Measurements from ENCODE around the gene TMBIM6. TPM values are rescaled to one million over a fixed set of nuclear protein-coding genes. Genes with fewer than 3 reads are reported as not detected.

The TMBIM6 gene
- polyA plus RNA-seq, 2 of the 4 experiments (the other 2 are of a cell fraction): 331 to 1,255 TPM

GRCh38 chr12:49741882-49742620 lies 694 bp downstream of the TMBIM6 start (continued):
- TF ChIP-seq REST (IDR thresholded peaks at IDR 0.05) (no peak), SREBF2 (IDR thresholded peaks at IDR 0.05) (no peak), HES2 (IDR thresholded peaks at IDR 0.05) (no peak), HOXB5 (CRISPR knock-in tag; IDR thresholded peaks at IDR 0.05) (no peak), FOXS1 (CRISPR knock-in tag; IDR thresholded peaks at IDR 0.05) (no peak), KDM1A (IDR thresholded peaks at IDR 0.05; ENCODE audit: low read depth) (no peak)

GRCh38 chr12:49744363-49744885 lies 3.1 kb downstream of the TMBIM6 start:
- Histone ChIP-seq H3K4me2 (peak overlapping the region; percentile 86; the same call in 2 of the 3 replicates), H3K4me1 (peaks cover 18% of the 10 kb centered on the region), H3K4me3 (no peak overlapping the region), H3K27ac (no peak overlapping the region), H3K9me3 (no peaks in the 10 kb centered on the region)
- ATAC-seq: no peak
- FAIRE-seq: no peak
- WGBS (ENCODE audit: missing lambda C conversion rate): 90% methylated on average over 3 of the region's 3 CpGs
- DNase-seq (ENCODE audit: low read depth in 1 of 2, low spot score in 1 of 2): no peak
- ChIA-PET POLR2A (no interaction called here), CTCF (interaction anchor here (1.4 to 3.8 kb wide), 4 partner anchors 18 to 95 kb away, joined by 3 to 19 read pairs (median 8); no protein-coding TSS in a partner anchor)
- TF ChIP-seq RARB (CRISPR knock-in tag; IDR thresholded peaks at IDR 0.05) (0 out of 2 replicates have a peak, but pooled peaks have one; percentile 34), EHMT2 (IDR thresholded peaks at IDR 0.05; ENCODE audit: low read depth) (no peak)

GRCh38 chr12:49748306-49748705 lies 6.9 kb downstream of the TMBIM6 start:
- H3K4me2 ChIP-seq: no peak overlapping the region
- POLR2A ChIA-PET: interaction anchor here (0.6 kb wide), 1 partner anchor 77 kb away, joined by 3 read pairs; no protein-coding TSS in a partner anchor
- 87% methylated on average over 1 of the region's 1 CpG for WGBS (ENCODE audit: missing lambda C conversion rate)
- DNase-seq (ENCODE audit: low read depth in 1 of 2, low spot score in 1 of 2) (no peak), ATAC-seq (no peak), FAIRE-seq (no peak)
- CTCF ChIA-PET: interaction anchor here (0.6 to 3.8 kb wide), 9 partner anchors 9 to 389 kb away, joined by 3 to 17 read pairs (median 3); no protein-coding TSS in a partner anchor
- no peaks in the 10 kb centered on the region for H3K9me3 ChIP-seq
- H3K4me1 ChIP-seq: peaks cover 32% of the 10 kb centered on the region
- no peak for TF ChIP-seq SREBF2 (IDR thresholded peaks at IDR 0.05)
- no peak for TF ChIP-seq RNF2 (IDR thresholded peaks at IDR 0.05; ENCODE audit: borderline replicate concordance, low read depth)
- TF ChIP-seq SMC3 (IDR thresholded peaks at IDR 0.05): no peak
- TF ChIP-seq RARB (CRISPR knock-in tag; IDR thresholded peaks at IDR 0.05): no peak
- no peak for TF ChIP-seq EHF (CRISPR knock-in tag; IDR thresholded peaks at IDR 0.05)
- no peak for TF ChIP-seq CBX8 (IDR thresholded peaks at IDR 0.05)
- TF ChIP-seq CTCF (IDR thresholded peaks at IDR 0.05): no peak
- no peak for TF ChIP-seq JUN (IDR thresholded peaks at IDR 0.05)
- no peak for TF ChIP-seq NFE2L2 (conservative IDR thresholded peaks at IDR 0.05; ENCODE audit: low read length)
- TF ChIP-seq HES2 (IDR thresholded peaks at IDR 0.05): no peak
- no peak for TF ChIP-seq TFCP2L1 (CRISPR knock-in tag; IDR thresholded peaks at IDR 0.05)
- TF ChIP-seq RFX5 (IDR thresholded peaks at IDR 0.05): no peak
- TF ChIP-seq TP53 (CRISPR knock-in tag; IDR thresholded peaks at IDR 0.05): no peak
- TF ChIP-seq ZSCAN20 (CRISPR knock-in tag; IDR thresholded peaks at IDR 0.05): no peak
- TF ChIP-seq USF2 (IDR thresholded peaks at IDR 0.05): no peak
- H3K27ac ChIP-seq: no peak overlapping the region
- H3K4me3 ChIP-seq: no peak overlapping the region

All from A549 (cell line).